Astrocyte (in vitro differentiated cells and primary cell): ENCODE measurements around the gene SIGLEC15. TPM values are rescaled to one million over a fixed set of nuclear protein-coding genes. Genes with fewer than 3 reads are reported as not detected.
"Not testable (repeated sequence)": the region's sequence is repeated elsewhere in the genome, so short reads cannot be mapped to it uniquely, and the experiment has no call there.

ENCODE experiments used
- DNase-seq: peaks from one replicate; pipeline ENCODE4 v3.0.0-alpha.2; 2010; ENCODE audit warnings: low read depth
- FAIRE-seq: peaks from 2 replicates; lab custom pipeline; 2011; peaks lifted over from hg19 to GRCh38; lab: Jason Lieb, UNC
- H2AFZ ChIP-seq: 2 replicates; pipeline ENCODE4 v1.6.0; 2012; ENCODE audit warnings: low read depth, low read length, inconsistent platforms
- H3K27ac ChIP-seq: 2 replicates; pipeline ENCODE4 v1.5.1; 2011; ENCODE audit warnings: low read depth, low read length, inconsistent platforms
- H3K27me3 ChIP-seq: 2 replicates; pipeline ENCODE4 v1.6.0; 2011; ENCODE audit warnings: low read length, inconsistent platforms; ENCODE audit not compliant: insufficient read depth
- H3K36me3 ChIP-seq: 2 replicates; pipeline ENCODE4 v1.5.1; 2011; ENCODE audit warnings: low read length, inconsistent platforms; ENCODE audit not compliant: insufficient read depth
- H3K4me1 ChIP-seq: 2 replicates; pipeline ENCODE4 v1.5.1; 2011; ENCODE audit warnings: low read length, inconsistent platforms; ENCODE audit not compliant: insufficient read depth
- H3K4me2 ChIP-seq: 2 replicates; pipeline ENCODE4 v1.6.0; 2012; ENCODE audit warnings: low read length, inconsistent platforms
- H3K4me3 ChIP-seq: 2 replicates; pipeline ENCODE4 v1.5.1; 2011; ENCODE audit warnings: low read depth, mild to moderate bottlenecking, low read length, inconsistent platforms; ENCODE audit not compliant: insufficient read depth
- H3K79me2 ChIP-seq: 2 replicates; pipeline ENCODE4 v1.6.0; 2012; ENCODE audit warnings: mild to moderate bottlenecking, low read length, inconsistent platforms; ENCODE audit not compliant: insufficient read depth
- H3K9ac ChIP-seq: 2 replicates; pipeline ENCODE4 v1.6.0; 2012; ENCODE audit warnings: mild to moderate bottlenecking, low read length, inconsistent platforms
- H3K9me3 ChIP-seq: 2 replicates; pipeline ENCODE4 v1.5.1; 2012; ENCODE audit warnings: low read depth, mild to moderate bottlenecking, low read length, inconsistent platforms; ENCODE audit not compliant: insufficient read depth
- H4K20me1 ChIP-seq: 2 replicates; pipeline ENCODE4 v1.6.0; 2012; ENCODE audit warnings: low read length, inconsistent platforms; ENCODE audit not compliant: insufficient read depth
- H3K27ac Mint-ChIP-seq: one replicate; pipeline ENCODE4 v1.8.0; 2021; ENCODE audit warnings: mild to moderate bottlenecking, mixed read lengths; ENCODE audit not compliant: unreplicated experiment
- H3K27me3 Mint-ChIP-seq: one replicate; pipeline ENCODE4 v1.8.0; 2021; ENCODE audit warnings: low read depth, mixed read lengths; ENCODE audit not compliant: unreplicated experiment
- H3K36me3 Mint-ChIP-seq: one replicate; pipeline ENCODE4 v1.8.0; 2021; ENCODE audit warnings: low read depth, mixed read lengths; ENCODE audit not compliant: unreplicated experiment
- H3K4me1 Mint-ChIP-seq: one replicate; pipeline ENCODE4 v1.8.0; 2021; ENCODE audit warnings: low read depth, mixed read lengths; ENCODE audit not compliant: unreplicated experiment
- H3K4me3 Mint-ChIP-seq: one replicate; pipeline ENCODE4 v1.8.0; 2021; ENCODE audit warnings: mild to moderate bottlenecking, moderate library complexity, mixed read lengths; ENCODE audit not compliant: unreplicated experiment
- H3K9me3 Mint-ChIP-seq: one replicate; pipeline ENCODE4 v1.8.0; 2021; ENCODE audit warnings: mild to moderate bottlenecking, mixed read lengths; ENCODE audit not compliant: unreplicated experiment
- CTCF ChIP-seq: IDR thresholded peaks from 2 replicates; pipeline ENCODE4 v1.5.1; 2011; ENCODE audit warnings: low read depth, mild to moderate bottlenecking, inconsistent platforms, low read length, moderate library complexity; ENCODE audit not compliant: insufficient read depth
- EZH2 ChIP-seq: IDR thresholded peaks from 2 replicates; pipeline ENCODE4 v1.6.1; 2012; ENCODE audit warnings: mild to moderate bottlenecking, low read length, inconsistent platforms; ENCODE audit not compliant: insufficient read depth
- total RNA-seq: library from RNA; stranded (reverse); gene quantifications from 2 replicates; pipeline ENCODE4 v1.2.1, GENCODE V29; 2021

The SIGLEC15 gene
- total RNA-seq, 1 donor from 2014 or later, result 0.27 TPM

- H3K79me2 ChIP-seq, H3K4me3 ChIP-seq, H3K4me1 ChIP-seq, H3K27me3 ChIP-seq, H3K27ac ChIP-seq, H3K36me3 Mint-ChIP-seq, H3K9me3 Mint-ChIP-seq, H3K4me1 Mint-ChIP-seq, H3K36me3 ChIP-seq, H3K4me3 Mint-ChIP-seq, H3K9ac ChIP-seq, H3K9me3 ChIP-seq, H4K20me1 ChIP-seq, H3K27me3 Mint-ChIP-seq, H3K4me2 ChIP-seq, H2AFZ ChIP-seq, H3K27ac Mint-ChIP-seq, DNase-seq, FAIRE-seq: not testable (repeated sequence)
These were observed 10.7 kb upstream of the SIGLEC15 start for GRCh38 chr18:45814733-45815132.

- H3K9ac ChIP-seq, result no peak overlapping the region
- H3K4me1 ChIP-seq, result no peaks in the 10 kb centered on the region
- H3K4me3 ChIP-seq, result no peak overlapping the region
- H3K9me3 ChIP-seq, result no peaks in the 10 kb centered on the region
- H3K4me3 Mint-ChIP-seq, result no peak overlapping the region
- H3K9me3 Mint-ChIP-seq, result no peaks in the 10 kb centered on the region
- no peaks in the 10 kb centered on the region for H3K27me3 ChIP-seq
- DNase-seq (no peak), FAIRE-seq (no peak)
- H2AFZ ChIP-seq, result no peak overlapping the region
- no peaks in the 10 kb centered on the region for H3K36me3 Mint-ChIP-seq
- TF ChIP-seq CTCF (no peak), EZH2 (no peak)
- H3K4me1 Mint-ChIP-seq, result no peaks in the 10 kb centered on the region
- no peak overlapping the region for H3K27ac Mint-ChIP-seq
- H3K79me2 ChIP-seq, result no peaks in the 10 kb centered on the region
- H3K4me2 ChIP-seq, result no peak overlapping the region
- H3K27me3 Mint-ChIP-seq, result peaks cover 3% of the 10 kb centered on the region
- no peak overlapping the region for H3K27ac ChIP-seq
- no peaks in the 10 kb centered on the region for H4K20me1 ChIP-seq
- H3K36me3 ChIP-seq, result no peaks in the 10 kb centered on the region
These were observed 7.9 kb upstream of the SIGLEC15 start for GRCh38 chr18:45817543-45817942.

- not testable (repeated sequence) for H4K20me1 ChIP-seq, H3K9me3 Mint-ChIP-seq, H3K4me3 Mint-ChIP-seq, H3K27me3 ChIP-seq, H3K4me3 ChIP-seq, H3K4me1 Mint-ChIP-seq, H3K27ac Mint-ChIP-seq, H3K9me3 ChIP-seq, H3K27ac ChIP-seq, H3K36me3 Mint-ChIP-seq, H3K4me1 ChIP-seq, H3K79me2 ChIP-seq, FAIRE-seq, H3K9ac ChIP-seq, DNase-seq, H2AFZ ChIP-seq, H3K27me3 Mint-ChIP-seq, H3K36me3 ChIP-seq, H3K4me2 ChIP-seq
These were observed 6.7 kb upstream of the SIGLEC15 start for GRCh38 chr18:45818765-45819164.
